ENCODE data around the gene PDE3B.

DNA sequence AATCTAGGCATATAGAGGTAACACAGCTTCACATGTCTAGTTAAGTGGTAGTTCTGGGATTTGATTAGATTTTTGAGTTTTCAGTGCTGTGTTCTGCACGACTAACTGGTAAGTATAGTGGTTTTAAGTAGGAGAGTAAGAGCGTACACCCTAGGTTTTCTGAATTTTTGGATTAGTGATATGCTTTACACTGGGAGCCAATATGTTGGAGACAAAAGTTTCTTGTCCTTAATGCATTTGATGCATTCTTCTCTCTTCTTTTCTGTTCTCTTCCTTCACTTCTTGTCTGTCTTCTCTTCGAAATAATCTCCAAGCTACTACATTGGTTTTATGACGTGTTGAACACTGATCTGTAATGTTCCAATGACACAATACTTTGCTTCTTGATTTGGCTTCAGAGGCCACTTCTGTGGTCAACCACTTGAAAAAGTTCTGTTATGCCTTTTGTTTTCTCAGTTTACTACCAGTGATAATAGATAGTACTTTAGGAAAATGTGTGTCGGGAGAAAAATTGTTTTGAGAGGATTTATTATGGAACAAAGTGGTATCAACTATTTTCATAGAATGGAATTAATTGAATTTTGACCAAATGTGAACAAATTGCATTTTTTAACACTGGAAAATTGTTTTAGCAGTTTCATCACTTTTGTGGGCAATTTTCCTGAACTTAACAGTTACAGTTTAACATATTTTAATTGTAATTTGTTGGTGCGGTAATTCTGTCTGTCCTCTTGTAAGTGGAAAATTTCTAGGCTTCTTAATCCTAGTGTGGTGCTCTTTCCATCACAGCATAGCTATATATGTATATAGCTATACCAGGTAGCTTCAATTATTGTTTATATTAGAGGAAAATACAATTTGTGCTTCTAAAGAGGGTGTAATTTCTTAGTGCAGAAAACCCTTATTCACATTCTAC lies 2.6 kb downstream of the PDE3B start:
- TF ChIP-seq, protein P1, sequence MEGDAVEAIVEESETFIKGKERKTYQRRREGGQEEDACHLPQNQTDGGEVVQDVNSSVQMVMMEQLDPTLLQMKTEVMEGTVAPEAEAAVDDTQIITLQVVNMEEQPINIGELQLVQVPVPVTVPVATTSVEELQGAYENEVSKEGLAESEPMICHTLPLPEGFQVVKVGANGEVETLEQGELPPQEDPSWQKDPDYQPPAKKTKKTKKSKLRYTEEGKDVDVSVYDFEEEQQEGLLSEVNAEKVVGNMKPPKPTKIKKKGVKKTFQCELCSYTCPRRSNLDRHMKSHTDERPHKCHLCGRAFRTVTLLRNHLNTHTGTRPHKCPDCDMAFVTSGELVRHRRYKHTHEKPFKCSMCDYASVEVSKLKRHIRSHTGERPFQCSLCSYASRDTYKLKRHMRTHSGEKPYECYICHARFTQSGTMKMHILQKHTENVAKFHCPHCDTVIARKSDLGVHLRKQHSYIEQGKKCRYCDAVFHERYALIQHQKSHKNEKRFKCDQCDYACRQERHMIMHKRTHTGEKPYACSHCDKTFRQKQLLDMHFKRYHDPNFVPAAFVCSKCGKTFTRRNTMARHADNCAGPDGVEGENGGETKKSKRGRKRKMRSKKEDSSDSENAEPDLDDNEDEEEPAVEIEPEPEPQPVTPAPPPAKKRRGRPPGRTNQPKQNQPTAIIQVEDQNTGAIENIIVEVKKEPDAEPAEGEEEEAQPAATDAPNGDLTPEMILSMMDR (IDR thresholded peaks at IDR 0.05; ENCODE audit: insufficient read depth, low read length) = no peak
- 0 out of 2 replicates have a peak, but pooled peaks have one; percentile 28 for TF ChIP-seq POLR2AphosphoS5 (IDR thresholded peaks at IDR 0.05; ENCODE audit: low read depth)
- TF ChIP-seq, protein P2, sequence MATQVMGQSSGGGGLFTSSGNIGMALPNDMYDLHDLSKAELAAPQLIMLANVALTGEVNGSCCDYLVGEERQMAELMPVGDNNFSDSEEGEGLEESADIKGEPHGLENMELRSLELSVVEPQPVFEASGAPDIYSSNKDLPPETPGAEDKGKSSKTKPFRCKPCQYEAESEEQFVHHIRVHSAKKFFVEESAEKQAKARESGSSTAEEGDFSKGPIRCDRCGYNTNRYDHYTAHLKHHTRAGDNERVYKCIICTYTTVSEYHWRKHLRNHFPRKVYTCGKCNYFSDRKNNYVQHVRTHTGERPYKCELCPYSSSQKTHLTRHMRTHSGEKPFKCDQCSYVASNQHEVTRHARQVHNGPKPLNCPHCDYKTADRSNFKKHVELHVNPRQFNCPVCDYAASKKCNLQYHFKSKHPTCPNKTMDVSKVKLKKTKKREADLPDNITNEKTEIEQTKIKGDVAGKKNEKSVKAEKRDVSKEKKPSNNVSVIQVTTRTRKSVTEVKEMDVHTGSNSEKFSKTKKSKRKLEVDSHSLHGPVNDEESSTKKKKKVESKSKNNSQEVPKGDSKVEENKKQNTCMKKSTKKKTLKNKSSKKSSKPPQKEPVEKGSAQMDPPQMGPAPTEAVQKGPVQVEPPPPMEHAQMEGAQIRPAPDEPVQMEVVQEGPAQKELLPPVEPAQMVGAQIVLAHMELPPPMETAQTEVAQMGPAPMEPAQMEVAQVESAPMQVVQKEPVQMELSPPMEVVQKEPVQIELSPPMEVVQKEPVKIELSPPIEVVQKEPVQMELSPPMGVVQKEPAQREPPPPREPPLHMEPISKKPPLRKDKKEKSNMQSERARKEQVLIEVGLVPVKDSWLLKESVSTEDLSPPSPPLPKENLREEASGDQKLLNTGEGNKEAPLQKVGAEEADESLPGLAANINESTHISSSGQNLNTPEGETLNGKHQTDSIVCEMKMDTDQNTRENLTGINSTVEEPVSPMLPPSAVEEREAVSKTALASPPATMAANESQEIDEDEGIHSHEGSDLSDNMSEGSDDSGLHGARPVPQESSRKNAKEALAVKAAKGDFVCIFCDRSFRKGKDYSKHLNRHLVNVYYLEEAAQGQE (IDR thresholded peaks at IDR 0.05; ENCODE audit: insufficient replicate concordance, low read depth) = no peak

Measured in HL-60 (cell line).